Astrocyte of the cerebellum (primary cell): Measurements from ENCODE around the gene LGALS7.
"Not testable (repeated sequence)": the region's sequence is repeated elsewhere in the genome, so short reads cannot be mapped to it uniquely, and the experiment has no call there.

Experiments
- DNase-seq: peaks from one replicate; pipeline ENCODE4 v3.0.0-alpha.2; 2011; ENCODE audit warnings: low read depth
- H3K4me3 ChIP-seq: 2 replicates; pipeline ENCODE4 v1.5.1; 2011; ENCODE audit warnings: mild to moderate bottlenecking, low read depth, low read length, moderate library complexity
- in situ Hi-C: cut with HindIII; loops from 2 replicates; pipeline ENCODE4 v1.10.0; 2017; ENCODE audit warnings: low sequenced_read_pairs
- TF ChIP-seq, protein P1 (sequence below): IDR thresholded peaks from 2 replicates; pipeline ENCODE4 v1.5.1; 2012; ENCODE audit warnings: low read length, low read depth, moderate library complexity, mild to moderate bottlenecking; ENCODE audit errors: missing control alignments

The LGALS7 gene

DNA sequence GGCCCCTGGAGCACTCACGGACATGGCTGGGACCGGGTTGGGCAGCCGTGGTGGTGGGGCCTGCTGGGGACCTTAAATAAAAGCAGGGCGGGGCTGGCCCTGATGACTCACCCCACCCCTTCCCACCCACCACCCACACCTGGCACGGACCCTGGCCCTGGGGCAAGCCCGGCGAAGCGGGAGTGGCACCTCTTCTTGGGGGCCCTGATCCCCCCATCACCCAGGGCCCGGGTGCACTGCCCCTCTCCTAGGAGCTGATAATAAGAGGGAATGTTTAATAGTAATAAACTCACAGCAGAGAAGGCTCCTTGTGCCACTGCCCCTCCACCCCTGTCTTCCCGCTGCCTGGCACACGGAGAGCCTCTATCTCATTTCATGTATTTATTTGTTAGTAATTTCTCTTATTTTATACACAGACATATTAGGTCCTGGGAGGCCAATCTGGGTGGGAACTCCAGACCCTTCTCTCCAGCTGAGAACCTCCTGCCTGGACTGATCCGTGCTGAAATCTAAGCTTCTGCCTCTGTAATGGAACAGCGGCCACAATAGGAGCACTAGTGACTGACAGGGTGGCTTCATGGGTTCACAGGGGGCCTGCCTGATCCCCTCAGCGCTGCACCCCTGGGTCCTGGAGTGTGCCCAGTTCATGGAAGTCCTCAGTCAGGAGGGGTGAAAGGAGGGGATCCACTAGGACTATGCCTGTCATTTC, at the start of gene LGALS7:
TSS of gene LGALS7 (minus strand) at position 49 of the 709 bp plus-strand sequence. CDS start at position 24, 25 bp downstream.
- in situ Hi-C loops: no loop called here
- DNase-seq: no peak
- no peak within 1 kb of the TSS for H3K4me3 ChIP-seq
- TF ChIP-seq, protein P1, sequence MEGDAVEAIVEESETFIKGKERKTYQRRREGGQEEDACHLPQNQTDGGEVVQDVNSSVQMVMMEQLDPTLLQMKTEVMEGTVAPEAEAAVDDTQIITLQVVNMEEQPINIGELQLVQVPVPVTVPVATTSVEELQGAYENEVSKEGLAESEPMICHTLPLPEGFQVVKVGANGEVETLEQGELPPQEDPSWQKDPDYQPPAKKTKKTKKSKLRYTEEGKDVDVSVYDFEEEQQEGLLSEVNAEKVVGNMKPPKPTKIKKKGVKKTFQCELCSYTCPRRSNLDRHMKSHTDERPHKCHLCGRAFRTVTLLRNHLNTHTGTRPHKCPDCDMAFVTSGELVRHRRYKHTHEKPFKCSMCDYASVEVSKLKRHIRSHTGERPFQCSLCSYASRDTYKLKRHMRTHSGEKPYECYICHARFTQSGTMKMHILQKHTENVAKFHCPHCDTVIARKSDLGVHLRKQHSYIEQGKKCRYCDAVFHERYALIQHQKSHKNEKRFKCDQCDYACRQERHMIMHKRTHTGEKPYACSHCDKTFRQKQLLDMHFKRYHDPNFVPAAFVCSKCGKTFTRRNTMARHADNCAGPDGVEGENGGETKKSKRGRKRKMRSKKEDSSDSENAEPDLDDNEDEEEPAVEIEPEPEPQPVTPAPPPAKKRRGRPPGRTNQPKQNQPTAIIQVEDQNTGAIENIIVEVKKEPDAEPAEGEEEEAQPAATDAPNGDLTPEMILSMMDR: no peak

DNA sequence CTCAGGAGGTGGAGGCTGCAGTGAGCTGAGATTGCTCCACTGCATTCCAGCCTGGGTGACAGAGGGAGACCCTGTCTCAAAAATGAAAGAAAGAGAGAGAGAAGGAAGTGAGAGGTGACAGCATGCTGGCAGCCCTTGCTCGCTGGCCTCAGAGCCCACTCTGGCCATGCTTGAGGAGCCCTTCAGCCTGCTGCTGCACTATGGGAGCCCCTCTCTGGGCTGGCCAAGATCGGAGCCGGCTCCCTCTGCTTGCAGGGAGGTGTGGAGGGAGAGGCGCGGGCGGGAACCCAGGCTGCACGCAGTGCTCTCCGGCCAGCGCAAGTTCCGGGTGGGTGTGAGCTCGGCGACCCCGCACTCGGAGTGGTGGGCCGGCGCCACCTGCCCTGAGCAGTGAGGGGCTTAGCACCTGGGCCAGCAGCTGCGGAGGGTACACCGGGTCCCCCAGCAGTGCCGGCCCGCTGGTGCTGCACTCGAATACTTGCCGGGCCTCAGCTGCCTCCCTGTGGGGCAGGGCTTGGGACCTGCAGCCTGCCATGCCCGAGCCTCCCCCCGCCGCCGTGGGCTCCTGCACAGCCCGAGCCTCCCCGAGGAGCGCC, 48.0 kb upstream of the LGALS7 start:
- H3K4me3 ChIP-seq, in situ Hi-C loops, DNase-seq: not testable (repeated sequence)

DNA sequence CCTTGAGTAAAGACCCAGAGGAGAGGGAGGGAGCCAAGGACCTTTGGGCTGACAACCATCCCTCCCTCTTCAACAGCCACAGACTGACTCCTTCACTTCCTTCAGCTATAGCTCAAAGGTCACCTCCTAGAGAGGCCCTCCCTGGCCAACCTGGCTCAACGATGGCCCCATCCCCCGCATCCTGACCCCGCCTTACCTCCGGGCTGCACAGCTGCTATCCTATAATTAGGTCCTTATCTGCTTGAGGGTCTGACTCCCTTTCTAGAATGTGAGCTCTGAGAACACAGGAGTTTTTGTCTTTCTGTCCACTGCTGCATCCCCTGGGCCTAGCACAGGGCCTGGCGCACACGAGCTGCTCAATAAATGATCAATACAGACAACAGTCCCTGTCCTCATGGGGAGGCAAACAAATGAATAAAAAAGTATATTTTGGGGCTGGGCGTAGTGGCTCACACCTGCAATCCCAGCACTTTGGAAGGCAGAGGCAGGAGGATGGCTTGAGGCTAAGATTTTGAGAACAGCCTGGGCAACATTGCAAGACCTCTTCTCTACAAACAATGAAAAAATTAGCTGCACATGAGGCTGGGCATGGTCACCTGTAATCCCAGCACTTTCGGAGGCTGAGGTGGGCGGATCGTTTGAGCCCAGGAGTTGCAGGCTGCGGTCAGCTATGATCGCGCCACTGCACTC, 46.1 kb upstream of the LGALS7 start:
- in situ Hi-C loops: no loop called here
- TF ChIP-seq, protein P1: no peak
- H3K4me3 ChIP-seq: no peak overlapping the region
- DNase-seq: no peak

DNA sequence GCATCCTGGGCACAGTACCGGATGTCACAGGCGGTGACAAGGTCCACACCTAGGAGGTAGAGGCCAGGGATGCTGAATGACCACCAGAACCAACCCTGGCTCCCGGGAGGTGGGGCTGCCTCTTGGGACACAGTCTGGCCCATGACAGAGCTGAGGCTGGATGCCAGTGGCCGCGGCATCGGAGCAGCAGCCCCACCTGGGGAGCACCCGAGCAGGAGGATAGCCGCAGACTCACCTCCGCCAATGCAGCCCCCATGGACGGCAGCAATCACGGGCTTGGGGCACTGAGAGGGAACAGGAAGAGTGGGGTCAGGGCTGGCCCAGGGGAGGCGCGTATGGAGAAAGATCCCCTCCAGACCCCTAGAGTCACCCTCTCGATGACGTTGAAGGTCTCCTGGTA, 43.8 kb upstream of the LGALS7 start:
- H3K4me3 ChIP-seq: no peak overlapping the region
- TF ChIP-seq, protein P1: no peak
- in situ Hi-C loops: no loop called here
- DNase-seq: no peak

DNA sequence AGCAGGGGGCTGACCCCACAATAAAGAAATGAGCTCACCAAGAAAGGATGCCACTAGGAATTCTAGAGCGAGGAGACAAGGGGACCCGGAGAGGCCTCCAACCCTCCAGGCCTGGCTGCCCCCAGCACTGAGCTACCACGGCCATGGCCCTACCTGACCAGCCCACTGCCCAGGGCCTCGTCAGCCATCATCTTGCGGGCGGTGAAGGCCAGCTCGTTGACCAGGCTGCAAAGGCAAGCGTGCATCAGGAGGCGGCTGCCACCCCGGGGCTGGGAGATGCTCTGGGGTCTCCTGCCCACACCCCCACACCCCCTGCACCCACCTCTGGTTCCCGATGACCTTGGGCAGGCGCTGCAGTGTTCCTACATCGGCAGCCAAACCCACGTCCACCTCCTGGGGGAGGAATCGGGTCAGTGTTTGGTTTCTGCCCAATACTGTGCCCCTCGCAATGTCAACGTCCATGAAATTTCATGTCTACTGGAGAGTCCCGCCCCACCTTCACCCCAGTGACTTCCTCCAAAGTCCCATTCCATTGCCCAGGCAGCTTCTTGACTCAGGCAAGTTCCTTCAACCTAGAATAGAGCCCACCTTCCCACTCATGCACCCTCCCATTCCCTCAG, 42.9 kb upstream of the LGALS7 start:
- in situ Hi-C loops: no loop called here

DNA sequence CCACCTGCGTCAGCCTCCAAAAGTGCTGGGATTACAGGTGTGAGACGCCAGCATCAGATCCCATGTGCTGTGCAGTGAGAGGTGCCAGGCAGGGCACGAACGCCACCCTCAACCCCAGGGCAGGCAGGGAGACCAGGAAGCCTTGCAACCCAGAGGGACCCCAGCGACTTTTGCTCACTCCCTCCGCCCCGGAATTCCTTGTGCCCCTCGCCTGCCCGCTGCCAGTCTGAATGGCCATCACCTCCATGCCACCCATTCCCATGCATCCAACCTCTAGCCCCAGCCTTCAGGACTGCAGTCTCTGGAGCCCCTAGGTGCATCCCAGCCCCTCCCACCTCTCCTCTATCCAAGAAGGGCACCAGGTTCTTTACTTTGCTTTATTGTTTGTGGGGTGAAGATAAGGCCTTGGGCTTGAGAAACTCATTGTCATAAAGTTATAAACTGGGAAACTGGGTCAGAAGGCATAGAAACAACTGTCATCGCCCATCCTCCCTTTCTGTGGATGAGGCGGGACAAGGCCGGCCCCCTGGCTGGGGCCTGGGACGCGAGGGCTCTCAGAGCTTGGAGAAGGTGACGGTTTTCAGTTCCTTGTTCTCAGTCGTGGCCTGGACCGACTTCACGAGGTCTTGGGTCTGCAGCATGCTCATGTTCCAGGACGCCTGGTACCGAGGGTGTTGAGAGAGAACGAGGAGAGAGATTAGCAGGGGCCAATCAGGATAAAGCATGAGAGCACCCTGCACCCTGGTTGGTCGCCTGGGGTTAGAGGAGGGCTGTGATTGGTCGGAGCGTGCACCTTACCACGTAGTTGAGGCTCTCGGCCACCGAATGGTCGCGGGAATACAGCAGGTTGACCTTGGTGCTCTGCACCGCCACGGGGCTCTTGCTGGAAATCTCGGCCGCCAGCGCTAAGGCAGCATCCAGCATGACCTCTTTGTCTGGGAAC, 42.0 kb upstream of the LGALS7 start:
- no peak for DNase-seq
- in situ Hi-C loops: no loop called here
- TF ChIP-seq, protein P1: no peak
- no peak overlapping the region for H3K4me3 ChIP-seq

More for the DNA sequence above, 42.9 kb upstream of the LGALS7 start:
- no peak for DNase-seq
- no peak overlapping the region for H3K4me3 ChIP-seq
- TF ChIP-seq, protein P1: no peak

DNA sequence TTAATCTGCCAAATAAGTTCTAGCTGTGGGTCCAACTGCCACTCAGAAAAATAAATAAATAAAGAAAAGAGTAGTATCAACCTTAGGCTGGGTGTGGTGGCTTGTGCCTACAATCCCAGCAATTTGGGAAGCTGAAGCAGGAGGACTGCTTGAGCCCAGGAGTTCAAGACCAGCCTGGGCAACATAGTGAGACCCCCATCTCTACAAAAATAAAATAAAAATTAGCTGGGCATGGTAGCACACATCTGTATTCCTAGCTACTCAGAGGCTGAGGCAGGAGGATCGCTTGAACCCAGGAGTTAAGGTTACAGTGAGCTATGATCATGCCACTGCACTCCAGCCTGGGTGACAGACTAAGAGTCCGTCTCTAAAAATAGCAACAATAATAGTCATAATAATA, 40.6 kb upstream of the LGALS7 start:
- DNase-seq, H3K4me3 ChIP-seq, in situ Hi-C loops: not testable (repeated sequence)
